ENCODE data around the gene CEP131.

The CEP131 gene

DNA sequence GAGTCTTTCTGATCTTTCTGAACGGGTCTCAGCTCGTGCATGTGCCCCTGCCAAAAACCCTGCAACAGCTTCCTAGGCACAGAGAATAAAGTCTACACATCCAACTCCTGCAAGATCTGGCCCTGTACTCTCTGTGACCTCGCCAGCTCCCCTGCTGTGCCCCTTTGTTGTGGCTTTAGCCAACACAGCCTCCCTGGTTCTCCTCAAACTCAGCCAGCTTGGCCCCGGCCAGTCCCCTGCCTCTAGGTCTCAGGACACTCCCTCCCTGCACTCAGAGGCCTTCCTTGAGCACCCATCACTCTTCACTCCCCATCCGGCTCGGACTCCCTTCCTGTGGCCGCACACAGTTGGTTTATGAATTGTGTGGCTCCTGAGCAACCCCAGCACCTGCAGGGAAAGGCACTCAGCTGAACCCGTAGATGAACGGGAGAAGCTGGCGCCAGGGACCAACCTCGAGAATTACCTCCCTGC lies 1.4 kb downstream of the CEP131 start:
- no peak for DNase-seq

- DNase-seq: no peak
These were observed 3.1 kb downstream of the CEP131 start for GRCh38 chr17:81219476-81220180.

DNA sequence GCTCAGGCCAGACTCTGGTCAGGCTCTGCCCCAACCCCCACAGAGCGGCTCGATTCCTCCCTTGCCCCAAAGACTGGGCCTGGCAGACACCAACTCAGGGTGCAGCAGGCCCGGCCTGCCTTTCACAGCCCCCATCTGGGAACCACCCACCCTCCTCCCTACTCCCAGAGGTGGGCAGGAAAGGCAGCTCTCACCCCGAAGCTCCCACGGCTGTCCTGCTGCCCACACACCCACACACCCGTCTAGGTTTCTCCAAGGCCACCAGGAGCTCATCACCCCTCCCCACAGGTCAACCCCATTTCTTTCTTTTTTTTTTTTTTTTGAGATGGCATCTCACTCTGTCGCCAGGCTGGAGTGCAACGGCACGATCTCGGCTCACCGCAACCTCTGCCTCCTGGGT lies 3.8 kb downstream of the CEP131 start:
- DNase-seq: no peak

- DNase-seq: no peak
These were observed 4.3 kb downstream of the CEP131 start for GRCh38 chr17:81218459-81218858.

GRCh38 chr17:81217491-81217890 lies 5.3 kb downstream of the CEP131 start:
- no peak for DNase-seq

DNA sequence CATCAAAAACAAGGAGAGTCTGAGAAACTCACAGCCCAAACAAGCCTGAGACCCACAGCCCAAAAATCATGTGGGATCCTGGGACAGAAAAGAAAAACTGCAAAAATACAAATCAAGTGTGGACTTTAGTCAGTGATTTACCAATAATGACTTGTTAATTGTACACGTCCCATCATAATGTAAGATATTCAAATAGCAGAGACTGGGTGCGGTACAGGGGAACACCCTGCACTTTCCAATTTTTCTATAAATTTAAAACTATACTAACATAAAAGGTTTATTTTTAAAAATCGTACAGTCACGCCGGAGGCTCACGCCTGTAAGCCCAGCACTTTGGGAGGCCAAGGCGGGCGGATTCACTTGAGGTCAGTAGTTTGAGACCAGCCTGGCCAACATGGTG lies 8.8 kb downstream of the CEP131 start:
- no peak for DNase-seq

GRCh38 chr17:81212365-81212764 lies 10.4 kb downstream of the CEP131 start:
- DNase-seq: no peak

GRCh38 chr17:81210868-81211267 lies 11.9 kb downstream of the CEP131 start:
- DNase-seq: no peak

- DNase-seq: no peak
These were observed 12.3 kb downstream of the CEP131 start for GRCh38 chr17:81210466-81210865.

DNA sequence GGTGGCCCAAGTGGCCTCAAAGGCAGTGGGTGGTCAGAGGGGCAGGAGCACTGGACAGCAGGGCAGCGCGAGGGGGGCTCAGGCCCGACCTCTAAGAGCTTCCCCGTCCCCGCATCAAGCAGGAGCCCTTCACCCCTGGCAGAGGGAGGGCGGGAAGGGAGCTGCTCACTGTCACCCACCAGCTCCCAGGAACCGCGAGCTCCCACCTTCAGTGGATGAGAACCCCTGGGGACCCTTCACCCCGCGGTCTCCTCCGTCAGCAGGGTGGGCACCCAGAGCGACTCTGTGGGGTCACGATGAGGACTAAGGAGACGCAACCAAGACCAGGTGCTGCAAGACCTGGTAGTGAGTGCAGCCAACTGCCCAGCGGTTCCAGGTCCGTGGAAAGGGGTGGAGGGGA lies 13.6 kb downstream of the CEP131 start:
- DNase-seq: no peak

- DNase-seq: no peak
These were observed 14.1 kb downstream of the CEP131 start for GRCh38 chr17:81208651-81209050.

DNA sequence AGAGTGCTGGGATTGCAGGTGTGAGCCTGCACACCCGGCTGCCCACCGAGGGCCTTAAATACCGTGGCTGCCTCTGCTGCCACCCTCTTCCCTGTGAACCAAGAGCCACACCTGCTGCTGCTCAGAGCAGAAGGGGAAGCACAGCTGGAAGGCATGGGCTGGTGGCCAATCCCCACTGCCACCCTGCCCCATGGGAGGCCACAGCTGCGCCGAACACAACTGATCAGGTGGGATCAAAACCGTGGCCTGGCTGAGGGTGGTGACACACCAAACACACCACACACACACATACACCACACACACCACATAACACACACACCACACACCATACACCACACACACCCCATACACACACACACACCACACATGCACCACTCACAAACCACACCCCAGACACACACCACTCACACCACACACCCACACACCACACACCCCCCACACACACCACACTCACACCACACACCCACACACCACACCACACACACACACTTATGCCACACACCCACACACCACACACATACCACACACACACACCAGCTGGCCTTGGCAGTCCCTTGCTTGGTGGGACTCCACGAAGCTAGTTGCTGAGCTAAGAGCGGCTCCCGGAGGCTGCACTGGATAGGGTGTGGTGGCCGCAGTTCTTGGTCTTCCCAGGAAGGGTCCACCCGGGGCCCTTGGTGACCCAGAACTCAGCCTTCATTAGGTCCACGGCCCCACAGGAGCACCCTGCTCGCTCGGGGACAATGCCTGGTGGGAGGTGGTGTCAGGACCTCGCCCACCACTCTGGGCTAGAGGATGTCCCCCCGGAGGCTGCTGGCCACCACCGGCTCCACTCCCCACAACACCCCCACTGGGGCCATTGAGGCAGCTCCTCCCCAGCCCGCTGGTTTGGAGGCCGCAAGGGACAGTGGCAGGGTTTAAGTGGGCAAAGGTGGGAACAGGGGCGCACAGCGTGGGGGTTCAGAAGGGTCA lies 14.9 kb downstream of the CEP131 start:
- DNase-seq: no peak

- DNase-seq: no peak
These were observed 16.1 kb downstream of the CEP131 start for GRCh38 chr17:81206657-81207056.

DNA sequence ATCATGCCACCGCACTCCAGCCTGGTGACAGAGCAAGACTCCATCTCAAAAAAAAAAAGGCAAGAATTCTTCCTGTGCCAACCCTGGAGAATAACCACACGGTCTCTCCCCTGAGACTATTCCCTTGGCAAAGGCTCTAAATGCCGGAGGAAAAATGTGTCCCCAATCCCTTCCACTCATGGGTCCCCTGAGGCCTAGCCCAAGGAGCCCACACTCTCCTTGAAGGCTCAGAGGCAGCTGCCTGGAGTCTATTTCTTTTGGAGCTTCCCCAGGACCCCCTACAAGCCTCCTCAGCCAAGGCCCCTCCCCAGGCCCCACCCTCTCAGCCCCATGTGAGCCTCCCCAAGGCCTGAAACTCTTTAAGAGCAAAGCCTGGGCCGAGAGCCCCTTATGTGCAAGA lies 16.6 kb downstream of the CEP131 start:
- no peak for DNase-seq

- DNase-seq: no peak
These were observed 18.2 kb downstream of the CEP131 start for GRCh38 chr17:81204578-81204977.

- no peak for DNase-seq
These were observed 19.6 kb downstream of the CEP131 start for GRCh38 chr17:81203136-81203535.

- DNase-seq: no peak
These were observed 20.4 kb downstream of the CEP131 start for GRCh38 chr17:81202318-81202717.

DNA sequence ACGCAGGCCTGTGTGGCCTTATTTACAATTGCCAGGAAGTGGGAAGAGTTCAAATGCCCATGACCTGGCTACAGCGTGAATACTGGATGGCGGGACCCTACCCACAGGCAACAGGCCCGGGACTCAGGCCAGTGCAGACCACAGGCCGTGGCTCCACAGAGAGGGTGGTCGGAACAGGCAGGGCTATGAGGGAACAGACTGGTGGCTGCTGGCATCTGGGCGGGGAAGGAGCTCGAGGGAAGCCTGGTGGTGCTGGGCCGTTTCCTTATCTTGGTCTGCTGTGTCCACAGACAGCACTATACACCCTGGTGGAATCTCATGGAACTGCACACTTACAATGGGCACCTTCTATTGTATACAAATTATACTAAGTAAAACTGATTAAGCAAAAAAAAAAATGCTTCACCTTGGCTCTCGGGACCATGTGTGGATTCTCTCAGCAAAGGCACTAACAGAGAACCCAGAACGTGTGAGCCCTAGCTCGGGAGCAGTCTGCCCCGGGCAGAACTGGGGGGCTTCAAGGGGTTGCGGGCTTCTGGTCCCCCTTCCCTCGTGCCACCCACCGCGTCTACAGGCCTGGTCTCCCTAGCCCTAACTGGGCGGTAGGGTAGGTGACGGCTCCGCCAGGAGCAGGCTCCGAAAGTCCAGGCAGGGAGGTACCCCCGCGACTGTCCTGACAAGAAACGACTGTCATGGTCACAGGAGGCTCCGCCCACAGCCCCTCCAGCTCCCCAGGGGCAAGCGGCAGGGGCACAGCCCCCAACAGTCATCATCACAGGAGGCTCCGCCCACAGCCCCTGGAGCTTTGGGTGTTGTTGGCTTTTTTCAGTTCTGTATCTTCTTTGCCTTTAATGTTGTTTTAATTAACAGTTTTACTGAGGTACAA lies 21.8 kb downstream of the CEP131 start:
- peak; percentile 80 for DNase-seq

GRCh38 chr17:81200201-81200600 lies 22.6 kb downstream of the CEP131 start:
- no peak for DNase-seq

- no peak for DNase-seq
These were observed 23.3 kb downstream of the CEP131 start for GRCh38 chr17:81199482-81199830.

GRCh38 chr17:81198826-81199481 lies 23.8 kb downstream of the CEP131 start:
- no peak for DNase-seq

DNA sequence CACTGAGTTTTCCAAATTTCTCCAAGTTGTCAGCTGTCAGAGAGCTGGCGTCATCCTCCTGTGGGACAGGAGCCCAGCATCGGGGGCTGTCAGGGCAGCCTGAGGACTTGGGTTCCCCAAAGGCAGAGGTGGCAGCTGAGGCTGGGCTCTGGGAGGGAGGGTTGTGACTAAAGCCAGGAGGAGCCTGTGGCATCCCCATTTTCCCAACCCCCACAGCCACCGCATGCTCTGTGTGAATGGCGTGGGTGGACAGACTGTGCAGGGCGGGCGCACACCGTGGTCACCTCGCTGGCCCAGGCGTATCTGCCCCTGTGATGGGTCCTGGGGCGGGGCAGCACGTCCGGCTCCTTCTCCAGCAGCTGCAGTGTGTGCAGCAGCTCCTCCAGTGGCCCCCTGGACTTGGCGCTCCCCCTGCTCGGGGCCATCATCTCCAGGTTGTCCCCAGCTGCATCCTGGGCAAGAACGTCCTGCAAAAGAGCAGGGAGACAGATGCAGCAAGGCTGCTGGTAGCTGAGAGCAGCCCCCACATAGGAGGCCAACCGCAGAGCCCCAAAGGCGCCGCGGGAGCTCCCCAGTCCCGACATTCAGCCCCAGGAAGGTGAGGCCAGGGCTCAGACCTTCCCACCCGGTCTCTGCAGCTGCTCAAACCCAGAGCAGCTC lies 24.8 kb downstream of the CEP131 start:
- DNase-seq: no peak
